HG03103 (cell line): ENCODE measurements around the gene CRYL1.

Experiments used
- ATAC-seq: cut with Tn5 transposase; IDR thresholded peaks from one replicate; pipeline ENCODE4 v1.9.1; 2021; ENCODE audit warnings: low read depth; ENCODE audit not compliant: unreplicated experiment

Gene CRYL1

GRCh38 chr13:20353973-20354372 lies 171.7 kb downstream of the CRYL1 start:
- ATAC-seq = no peak
